HEK293T (cell line): ENCODE results near the gene TP53TG3D.
"Not testable (repeated sequence)": the region's sequence is repeated elsewhere in the genome, so short reads cannot be mapped to it uniquely, and the experiment has no call there.

ENCODE experiments used
- ARNT ChIP-seq: fragments of 450-650 bp; IDR thresholded peaks from 2 replicates; pipeline ENCODE4 v1.6.1; 2017; ENCODE audit warnings: mild to moderate bottlenecking
- BHLHE40 ChIP-seq: fragments of 450-650 bp; IDR thresholded peaks from 2 replicates; pipeline ENCODE4 v1.6.1; 2016; ENCODE audit warnings: mild to moderate bottlenecking, moderate library complexity, borderline replicate concordance
- ELF4 ChIP-seq: fragments of 450-650 bp; IDR thresholded peaks from 2 replicates; pipeline ENCODE4 v1.6.1; 2017; ENCODE audit warnings: antibody characterized with exemption
- FOXA1 ChIP-seq: fragments of 450-650 bp; IDR thresholded peaks from 2 replicates; pipeline ENCODE4 v1.6.1; 2016; ENCODE audit warnings: mild to moderate bottlenecking
- FOXM1 ChIP-seq: fragments of 450-650 bp; IDR thresholded peaks from 2 replicates; pipeline ENCODE4 v1.6.1; 2017; ENCODE audit warnings: mild to moderate bottlenecking, borderline replicate concordance
- NFRKB ChIP-seq: fragments of 450-650 bp; IDR thresholded peaks from 2 replicates; pipeline ENCODE4 v1.6.1; 2016; ENCODE audit warnings: mild to moderate bottlenecking, moderate library complexity
- SP1 ChIP-seq: fragments of 450-650 bp; IDR thresholded peaks from 2 replicates; pipeline ENCODE4 v1.6.1; 2017
- SUZ12 ChIP-seq: fragments of 450-650 bp; IDR thresholded peaks from 2 replicates; pipeline ENCODE4 v1.6.1; 2016; ENCODE audit warnings: mild to moderate bottlenecking
- TARDBP ChIP-seq: fragments of 450-650 bp; IDR thresholded peaks from 2 replicates; pipeline ENCODE4 v1.6.1; 2016
- ZNF384 ChIP-seq: fragments of 450-650 bp; IDR thresholded peaks from 2 replicates; pipeline ENCODE4 v1.6.1; 2016

- not testable (repeated sequence) for TF ChIP-seq FOXA1, SP1, NFRKB, ELF4, FOXM1, BHLHE40, TARDBP, ZNF384, SUZ12, ARNT
Measured at GRCh38 chr16:32287743-32288142, 34.7 kb downstream of the TP53TG3D start.
